ENCODE data around the gene HOXC11. TPM values are rescaled to one million over a fixed set of nuclear protein-coding genes. Genes with fewer than 3 reads are reported as not detected.

Gene HOXC11
- total and polyA plus RNA-seq, 2 of the 4 experiments (the other 2 are of a cell fraction): not detected

DNA sequence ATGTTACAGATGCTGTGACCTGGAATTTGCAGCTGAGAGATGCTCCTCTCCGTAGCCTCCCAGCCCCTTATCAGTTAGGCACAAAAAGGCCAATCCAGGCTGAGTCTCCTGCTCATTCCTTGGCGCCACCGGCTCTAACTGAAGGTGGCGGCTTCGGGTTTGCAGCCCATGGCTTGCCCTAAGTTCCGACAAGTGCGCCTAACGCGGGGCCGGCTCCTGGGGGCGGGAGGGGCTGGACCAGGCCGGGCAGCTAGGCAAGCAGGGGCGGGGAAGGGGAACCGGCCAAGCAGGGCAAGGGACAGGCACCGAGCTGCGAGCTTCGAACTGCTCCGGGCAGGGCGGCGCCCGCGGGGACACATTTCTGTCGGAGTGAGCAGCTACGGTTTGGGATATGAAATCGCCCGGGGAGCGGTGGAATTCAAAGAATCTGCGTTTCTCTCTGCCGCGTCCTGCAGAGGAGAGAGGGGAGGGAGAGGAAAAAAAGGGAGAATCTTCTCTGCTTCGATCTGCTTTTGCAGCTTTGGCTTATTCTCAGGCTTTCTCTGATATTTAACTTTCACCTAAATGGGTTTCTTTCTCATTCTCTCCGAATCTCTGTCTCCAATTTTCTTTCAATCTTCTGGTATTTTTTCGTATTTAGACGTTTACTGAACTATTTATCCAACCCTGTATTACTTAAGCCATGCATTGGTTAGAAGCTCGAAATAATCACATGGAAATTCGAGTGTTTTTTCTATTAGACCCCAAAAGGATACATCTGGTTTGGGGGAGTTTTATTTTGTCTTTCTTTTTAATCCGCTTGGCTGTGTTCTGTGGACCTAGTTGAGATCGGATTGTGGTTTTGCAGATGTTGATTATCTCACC is 19.8 kb upstream of the HOXC11 start:
- in situ Hi-C loops (cut with MboI; ENCODE audit: low sequenced_read_pairs): no loop called here
- H4K5ac ChIP-seq (ENCODE audit: low read depth, low read length): no peak overlapping the region
- H3K27me3 ChIP-seq (ENCODE audit: control insufficient read depth, insufficient read depth, low read length): peaks cover 96% of the 10 kb centered on the region
- no TSS peak for BruUV-seq (replicated peaks)
- H2BK5ac ChIP-seq (ENCODE audit: low read depth, low read length, poor library complexity, severe bottlenecking): no peak overlapping the region
- POLR2A ChIA-PET (ENCODE audit: unreplicated experiment): no interaction called here
- H3K27ac ChIP-seq (ENCODE audit: insufficient read depth, low read length): no peak overlapping the region
- H3K4ac ChIP-seq (ENCODE audit: low read depth, low read length): no peak overlapping the region
- no peaks in the 10 kb centered on the region for H3K79me1 ChIP-seq (ENCODE audit: low read depth in 1 of 2, low read length in 2 of 2)
- no peak overlapping the region for H3K18ac ChIP-seq (ENCODE audit: low read depth, low read length)
- CTCF ChIA-PET: interaction anchor here (0.7 to 1.0 kb wide), 2 partner anchors 8 to 210 kb away, joined by 3 read pairs; no protein-coding TSS in a partner anchor
- no peak for DNase-seq
- no peak overlapping the region for H2BK120ac ChIP-seq (ENCODE audit: low read depth, low read length)
- H3K23ac ChIP-seq (ENCODE audit: low read depth, low read length): no peak overlapping the region
- TF ChIP-seq SMC3 (IDR thresholded peaks at IDR 0.05; ENCODE audit: low read depth, low read length) (no peak), MAZ (IDR thresholded peaks at IDR 0.05; ENCODE audit: borderline replicate concordance, low read depth, low read length) (no peak), MAFK (IDR thresholded peaks at IDR 0.05; ENCODE audit: low read depth, low read length) (no peak), POLR2A (IDR thresholded peaks at IDR 0.05; ENCODE audit: low read depth, low read length) (no peak), CHD1 (IDR thresholded peaks at IDR 0.05; ENCODE audit: low read depth, low read length) (no peak), RAD21 (IDR thresholded peaks at IDR 0.05; ENCODE audit: low read length) (no peak), BHLHE40 (IDR thresholded peaks at IDR 0.05; ENCODE audit: low read depth, low read length) (no peak), RFX5 (IDR thresholded peaks at IDR 0.05; ENCODE audit: low read depth, low read length) (no peak), RCOR1 (IDR thresholded peaks at IDR 0.05; ENCODE audit: insufficient replicate concordance, low read length) (no peak)
- TF ChIP-seq, protein P1, sequence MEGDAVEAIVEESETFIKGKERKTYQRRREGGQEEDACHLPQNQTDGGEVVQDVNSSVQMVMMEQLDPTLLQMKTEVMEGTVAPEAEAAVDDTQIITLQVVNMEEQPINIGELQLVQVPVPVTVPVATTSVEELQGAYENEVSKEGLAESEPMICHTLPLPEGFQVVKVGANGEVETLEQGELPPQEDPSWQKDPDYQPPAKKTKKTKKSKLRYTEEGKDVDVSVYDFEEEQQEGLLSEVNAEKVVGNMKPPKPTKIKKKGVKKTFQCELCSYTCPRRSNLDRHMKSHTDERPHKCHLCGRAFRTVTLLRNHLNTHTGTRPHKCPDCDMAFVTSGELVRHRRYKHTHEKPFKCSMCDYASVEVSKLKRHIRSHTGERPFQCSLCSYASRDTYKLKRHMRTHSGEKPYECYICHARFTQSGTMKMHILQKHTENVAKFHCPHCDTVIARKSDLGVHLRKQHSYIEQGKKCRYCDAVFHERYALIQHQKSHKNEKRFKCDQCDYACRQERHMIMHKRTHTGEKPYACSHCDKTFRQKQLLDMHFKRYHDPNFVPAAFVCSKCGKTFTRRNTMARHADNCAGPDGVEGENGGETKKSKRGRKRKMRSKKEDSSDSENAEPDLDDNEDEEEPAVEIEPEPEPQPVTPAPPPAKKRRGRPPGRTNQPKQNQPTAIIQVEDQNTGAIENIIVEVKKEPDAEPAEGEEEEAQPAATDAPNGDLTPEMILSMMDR (conservative IDR thresholded peaks at IDR 0.05; ENCODE audit: low read depth, low read length): no peak
- TF ChIP-seq, protein P2, sequence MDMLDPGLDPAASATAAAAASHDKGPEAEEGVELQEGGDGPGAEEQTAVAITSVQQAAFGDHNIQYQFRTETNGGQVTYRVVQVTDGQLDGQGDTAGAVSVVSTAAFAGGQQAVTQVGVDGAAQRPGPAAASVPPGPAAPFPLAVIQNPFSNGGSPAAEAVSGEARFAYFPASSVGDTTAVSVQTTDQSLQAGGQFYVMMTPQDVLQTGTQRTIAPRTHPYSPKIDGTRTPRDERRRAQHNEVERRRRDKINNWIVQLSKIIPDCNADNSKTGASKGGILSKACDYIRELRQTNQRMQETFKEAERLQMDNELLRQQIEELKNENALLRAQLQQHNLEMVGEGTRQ (IDR thresholded peaks at IDR 0.05; ENCODE audit: low read depth, low read length): no peak
- no peak overlapping the region for H3K56ac ChIP-seq (ENCODE audit: extremely low read depth, insufficient read depth, low read length)
- H4K20me1 ChIP-seq (ENCODE audit: insufficient read depth, low read length): no peaks in the 10 kb centered on the region
- H3K9me1 ChIP-seq (ENCODE audit: insufficient read depth, low read length): no peaks in the 10 kb centered on the region
- H2AK5ac ChIP-seq (ENCODE audit: low read depth, low read length): no peak overlapping the region
- dilution Hi-C loops (cut with HindIII; ENCODE audit: low sequenced_read_pairs, unreplicated experiment): no loop called here
- H3K9me3 ChIP-seq (ENCODE audit: control insufficient read depth, insufficient read depth, low read length): peaks cover 4% of the 10 kb centered on the region; the same call in 1 of the 2 replicates
- H4K8ac ChIP-seq (ENCODE audit: low read depth in 2 of 2, low read length in 2 of 2): no peak overlapping the region
- no peaks in the 10 kb centered on the region for H3K36me3 ChIP-seq (ENCODE audit: control insufficient read depth, insufficient read depth, low read length)
- H2AFZ ChIP-seq (replicated peaks; ENCODE audit: low read length, poor library complexity): no peak overlapping the region
- 6% methylated on average over 13 of the region's 38 CpGs; no CpG with 5 or more reads in 1 of the 2 experiments for WGBS, 2 experiments (ENCODE audit: extremely low coverage in 2 of 2, insufficient read length in 1 of 2)
- intact Hi-C loops (cut with micrococcal nuclease): no loop called here
- no peak overlapping the region for H2BK15ac ChIP-seq (ENCODE audit: low read depth, low read length)
- no peak overlapping the region for H3K9ac ChIP-seq (ENCODE audit: low read depth, low read length)
- no peak overlapping the region for H3K14ac ChIP-seq (replicated peaks; ENCODE audit: low read depth, low read length)
- H2BK20ac ChIP-seq (ENCODE audit: low read depth, low read length): no peak overlapping the region
- no peak overlapping the region for H3K4me2 ChIP-seq (ENCODE audit: low read depth, low read length)
- H4K91ac ChIP-seq (ENCODE audit: insufficient read depth, low read depth, low read length): no peak overlapping the region
- peak; percentile 40; the same call in 1 of the 2 replicates for ATAC-seq (ENCODE audit: low read depth)
- no peak overlapping the region for H3K4me3 ChIP-seq (ENCODE audit: insufficient read depth, low read depth, low read length)
- no peaks in the 10 kb centered on the region for H3K4me1 ChIP-seq (ENCODE audit: control insufficient read depth, insufficient read depth, low read length)
- no peak overlapping the region for H2AK9ac ChIP-seq (replicated peaks; ENCODE audit: low read depth, low read length, poor library complexity)
